Activated effector memory CD4-positive, alpha-beta T cell treated with anti-CD3 and anti-CD28 coated beads, Interleukin-2, amount 50 U/mL, for 16 hours (primary cell): ENCODE measurements around the gene GDPD5.
A peak's percentile ranks its signal among the peaks of the same experiment; 100 is the strongest.
"Not testable (repeated sequence)": the region's sequence is repeated elsewhere in the genome, so short reads cannot be mapped to it uniquely, and the experiment has no call there.

Source experiments
- DNase-seq: peaks from one replicate; pipeline ENCODE4 v3.0.0-alpha.2; 2020

Gene GDPD5

DNA sequence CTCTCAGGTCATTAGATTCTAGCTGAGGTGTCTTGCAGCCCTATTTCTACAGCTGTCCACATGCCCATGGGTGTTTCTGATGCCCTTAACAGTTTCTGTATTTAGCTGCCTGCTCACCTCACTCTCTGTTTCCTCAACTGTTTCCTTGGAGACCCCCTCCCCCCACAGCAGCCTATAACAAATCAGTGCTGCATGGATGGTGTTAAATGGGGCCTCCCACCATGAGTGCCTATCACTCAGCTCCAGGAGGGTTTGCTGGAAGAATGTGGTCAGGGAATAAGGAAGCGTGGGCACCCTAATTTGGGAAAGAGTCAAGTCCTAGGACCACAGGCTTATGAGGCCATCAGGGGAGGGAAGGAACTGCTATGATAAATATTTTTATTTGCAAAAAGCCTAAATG lies 101.3 kb downstream of the GDPD5 start:
- no peak for DNase-seq

- DNase-seq: no peak
These were observed 102.0 kb downstream of the GDPD5 start for GRCh38 chr11:75423721-75424120.

- no peak for DNase-seq
These were observed 103.2 kb downstream of the GDPD5 start for GRCh38 chr11:75422248-75423231.

GRCh38 chr11:75421902-75422247 lies 103.9 kb downstream of the GDPD5 start:
- no peak for DNase-seq

GRCh38 chr11:75421035-75421602 lies 104.6 kb downstream of the GDPD5 start:
- DNase-seq: no peak

DNA sequence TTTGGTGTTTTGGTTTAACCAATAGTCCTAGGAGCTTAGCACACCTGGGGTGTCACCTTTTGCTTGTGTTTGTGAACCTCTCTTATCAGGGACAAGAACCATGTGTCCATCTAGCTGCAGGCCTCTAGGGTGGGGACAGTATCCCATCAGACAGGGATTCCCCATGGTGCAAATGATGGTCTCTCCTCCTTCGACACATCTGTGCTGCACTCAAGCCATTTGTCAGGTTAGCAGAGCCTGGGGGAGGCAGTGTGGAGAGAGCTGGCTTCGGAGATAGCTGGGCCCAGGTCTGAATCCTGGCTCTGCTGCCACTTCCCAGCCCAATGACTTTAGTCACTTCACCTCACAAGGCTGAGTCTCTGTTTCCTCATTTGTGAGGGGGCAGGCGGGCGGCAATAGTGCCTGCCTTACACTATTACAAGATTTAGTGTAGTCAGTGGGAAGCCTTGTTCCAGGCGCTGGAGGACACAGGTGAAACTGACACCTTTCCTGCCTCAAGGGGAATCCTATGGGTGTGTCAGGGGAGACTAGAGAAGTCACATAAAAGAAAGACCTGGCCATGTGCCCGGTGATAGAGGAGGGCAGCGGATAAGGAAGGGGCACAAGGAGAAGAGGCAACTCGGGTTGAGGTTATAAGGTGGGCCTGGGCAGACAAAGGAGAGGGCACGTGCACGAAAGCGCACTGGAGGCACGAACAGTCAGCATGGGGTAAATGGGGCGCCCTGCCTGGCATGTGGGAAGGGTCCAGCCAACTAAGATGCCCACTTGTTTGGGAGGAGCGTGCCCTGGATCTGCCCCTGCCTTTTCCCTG lies 105.3 kb downstream of the GDPD5 start:
- DNase-seq: no peak

- no peak for DNase-seq
These were observed 111.9 kb downstream of the GDPD5 start for GRCh38 chr11:75413864-75414263.

DNA sequence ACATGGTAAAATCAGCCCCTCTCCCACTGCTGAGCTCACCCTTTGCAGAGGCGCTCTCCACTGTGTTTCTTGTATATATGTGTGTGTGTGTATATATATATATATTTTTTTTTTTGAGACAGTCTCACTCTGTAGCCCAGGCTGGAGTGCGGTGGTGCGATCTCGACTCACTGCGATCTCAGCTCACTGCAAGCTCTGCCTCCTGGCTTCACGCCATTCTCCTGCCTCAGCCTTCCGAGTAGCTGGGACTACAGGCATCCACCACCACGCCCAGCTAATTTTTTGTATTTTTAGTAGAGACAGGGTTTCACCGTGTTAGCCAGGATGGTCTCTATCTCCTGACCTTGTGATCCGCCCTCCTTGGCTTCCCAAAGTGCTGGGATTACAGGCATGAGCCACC lies 112.6 kb downstream of the GDPD5 start:
- not testable (repeated sequence) for DNase-seq

- peak; percentile 53 for DNase-seq
These were observed 115.8 kb downstream of the GDPD5 start for GRCh38 chr11:75409971-75410370.

- DNase-seq: no peak
These were observed 116.9 kb downstream of the GDPD5 start for GRCh38 chr11:75408957-75409219.

DNA sequence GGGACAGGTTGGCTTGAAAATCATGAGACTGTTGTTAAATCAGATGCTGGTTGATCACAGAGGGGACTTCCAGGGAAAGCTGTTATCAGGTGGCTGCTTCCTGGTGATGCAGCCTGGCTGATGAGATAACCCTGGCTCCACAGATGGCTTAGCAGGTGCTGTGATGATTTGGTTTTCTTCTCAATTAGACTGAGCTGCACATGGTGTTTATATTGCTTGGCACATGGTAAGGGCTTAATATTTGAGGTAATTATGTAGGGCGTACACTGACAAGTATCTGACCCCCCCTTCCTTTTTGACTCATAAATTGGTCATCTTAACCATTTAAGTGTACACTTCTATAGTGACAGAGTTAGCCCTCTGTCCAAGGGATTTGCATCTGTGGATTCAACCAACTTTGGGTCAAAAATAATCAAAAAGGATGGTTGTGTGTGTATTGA lies 119.4 kb downstream of the GDPD5 start:
- DNase-seq: no peak

GRCh38 chr11:75403983-75404658 lies 121.6 kb downstream of the GDPD5 start:
- DNase-seq: no peak

DNA sequence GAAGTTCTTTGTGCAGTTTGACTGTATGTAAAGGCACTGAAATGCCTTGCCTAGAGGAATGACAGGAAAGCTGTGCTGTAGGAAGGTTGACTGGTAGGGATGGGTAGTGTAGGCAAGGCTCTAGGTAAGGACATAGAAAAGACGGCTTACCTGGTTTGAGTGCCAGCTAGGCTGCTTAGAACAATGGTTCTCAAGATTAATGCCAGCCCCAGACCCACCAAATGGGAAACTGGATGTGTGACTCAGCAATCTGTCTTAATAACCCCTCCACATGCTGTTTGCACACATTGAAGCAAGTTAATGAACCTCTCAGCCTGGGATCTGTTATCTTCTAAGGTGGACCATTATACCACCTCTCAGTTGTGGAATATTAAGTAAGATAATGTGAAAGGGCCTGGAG lies 122.7 kb downstream of the GDPD5 start:
- no peak for DNase-seq

- peak; percentile 44 for DNase-seq
These were observed 123.6 kb downstream of the GDPD5 start for GRCh38 chr11:75402002-75402773.

GRCh38 chr11:75400146-75400865 lies 125.4 kb downstream of the GDPD5 start:
- DNase-seq: no peak

DNA sequence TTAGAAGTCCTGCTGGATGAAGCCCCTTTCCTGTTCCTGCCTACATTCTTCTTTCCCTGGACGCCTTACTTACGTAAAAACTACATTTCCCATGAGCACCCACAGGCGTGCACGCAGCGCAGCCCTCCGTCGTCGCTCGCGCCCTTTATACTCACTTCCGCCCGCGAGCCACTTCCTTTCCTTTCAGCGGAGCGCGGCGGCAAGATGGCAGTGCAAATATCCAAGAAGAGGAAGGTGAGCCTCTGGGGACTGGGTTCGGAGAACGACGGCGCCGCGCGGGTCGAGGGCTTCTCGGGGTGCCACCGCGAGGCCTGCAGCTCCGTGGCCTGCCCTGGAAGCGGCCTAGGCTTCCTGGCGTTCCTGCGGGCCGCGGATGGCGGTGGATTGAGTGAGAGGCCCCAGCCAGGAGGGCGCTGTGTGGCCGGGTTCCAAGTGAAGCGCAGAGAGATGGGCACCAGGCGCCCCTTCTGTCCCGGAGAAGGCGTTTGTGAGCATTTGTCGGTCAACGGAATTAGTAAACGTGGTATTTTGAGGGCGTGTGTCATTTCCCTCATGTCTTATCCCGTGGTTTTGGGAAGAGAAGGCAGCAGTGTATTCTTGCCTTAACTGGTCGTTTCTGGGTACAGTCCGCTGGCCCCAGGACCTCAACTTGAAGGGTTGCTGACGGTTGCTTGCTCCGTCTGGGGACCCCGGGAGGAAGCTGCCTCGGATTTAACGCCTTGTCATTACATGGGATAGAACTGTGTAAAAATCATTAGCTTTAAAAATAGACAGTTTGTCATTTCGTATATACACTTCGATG lies 126.2 kb downstream of the GDPD5 start, which contains the start of gene RPS3:
TSS of gene RPS3 (plus strand) at position 175 of the 802 bp plus-strand sequence. CDS start at position 205, 30 bp downstream.
- peak; percentile 96 for DNase-seq

DNA sequence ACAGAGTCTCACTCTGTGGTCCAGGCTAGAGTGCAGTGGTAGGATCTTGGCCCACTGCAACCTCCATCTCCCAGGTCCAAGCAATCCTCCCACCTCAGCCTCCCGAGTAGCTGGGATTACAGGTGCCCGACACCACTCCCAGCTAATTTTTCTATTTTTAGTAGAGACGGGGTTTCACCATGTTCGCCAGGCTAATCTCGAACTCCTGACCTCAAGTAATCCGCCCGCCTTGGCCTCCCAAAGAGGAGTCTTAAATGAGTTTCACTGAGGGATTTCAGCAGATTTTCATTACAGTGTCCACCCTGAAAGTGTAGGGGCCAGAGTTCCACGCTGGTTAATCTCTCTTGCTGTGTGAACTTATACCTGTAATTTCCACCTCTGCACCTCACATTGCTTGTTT lies 126.8 kb downstream of the GDPD5 start:
- DNase-seq: no peak

DNA sequence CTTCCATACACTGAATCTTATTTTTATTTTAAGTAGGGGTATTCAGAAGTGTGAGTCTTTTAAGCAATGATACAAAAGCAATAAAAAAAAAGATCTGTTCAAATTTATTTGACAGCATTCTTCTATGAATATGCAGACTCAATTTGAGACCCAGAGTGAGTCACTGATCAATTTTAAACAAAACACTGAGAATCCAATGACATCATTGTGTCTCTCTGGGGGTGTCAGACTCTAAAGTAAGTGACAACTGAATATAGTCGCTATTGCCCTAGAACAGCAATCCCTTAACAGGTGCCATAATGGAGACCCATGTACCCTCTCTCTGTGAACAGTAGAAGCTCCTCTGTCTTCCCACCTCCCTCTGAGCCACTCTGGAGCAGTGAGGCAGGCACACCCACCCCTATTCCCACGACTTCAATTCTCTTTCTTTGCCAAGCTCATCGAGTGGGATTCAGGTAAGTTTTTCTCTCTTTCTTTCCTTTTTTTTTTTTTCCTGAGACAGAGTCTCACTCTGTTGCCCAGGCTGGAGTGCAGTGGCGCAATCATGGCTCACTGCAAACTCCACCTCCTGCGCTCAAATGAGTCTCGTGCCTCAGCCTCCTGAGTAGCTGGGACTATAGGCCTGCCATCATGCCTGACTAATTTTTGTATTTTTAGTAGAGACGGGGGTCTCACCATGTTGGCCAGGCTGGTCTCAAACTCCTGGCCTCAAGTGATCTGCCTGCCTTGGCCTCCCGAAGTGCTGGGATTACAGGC lies 131.5 kb downstream of the GDPD5 start:
- DNase-seq: no peak

GRCh38 chr11:75389925-75390324 lies 135.8 kb downstream of the GDPD5 start:
- DNase-seq: no peak

- DNase-seq: no peak
These were observed 136.5 kb downstream of the GDPD5 start for GRCh38 chr11:75389276-75389605.
